NT2/D1 (cell line): ENCODE data around the gene KRTAP10-7.
"Not testable (repeated sequence)": the region's sequence is repeated elsewhere in the genome, so short reads cannot be mapped to it uniquely, and the experiment has no call there.

Experiments
- DNase-seq: peaks from one replicate; pipeline ENCODE4 v3.0.0-alpha.2; 2011; ENCODE audit warnings: low read depth, low spot score
- H3K27me3 ChIP-seq: 2 replicates; pipeline ENCODE4 v1.6.0; 2011; ENCODE audit warnings: mild to moderate bottlenecking; ENCODE audit not compliant: insufficient read length, insufficient read depth
- H3K36me3 ChIP-seq: 2 replicates; pipeline ENCODE4 v1.6.1; 2011; ENCODE audit warnings: mild to moderate bottlenecking, low read length, mixed read lengths; ENCODE audit not compliant: insufficient read depth, insufficient read length
- H3K4me1 ChIP-seq: 2 replicates; pipeline ENCODE4 v1.5.1; 2011; ENCODE audit not compliant: insufficient read depth, insufficient read length
- H3K4me3 ChIP-seq: 2 replicates; pipeline ENCODE4 v1.5.1; 2011; ENCODE audit warnings: low read depth; ENCODE audit not compliant: insufficient read length
- H3K9ac ChIP-seq: 2 replicates; pipeline ENCODE4 v1.6.0; 2011; ENCODE audit warnings: low read depth; ENCODE audit not compliant: insufficient read length
- H3K9me3 ChIP-seq: 2 replicates; pipeline ENCODE4 v1.5.1; 2011; ENCODE audit warnings: mild to moderate bottlenecking, low read length; ENCODE audit not compliant: insufficient read depth
- SUZ12 ChIP-seq: IDR thresholded peaks from 2 replicates; pipeline ENCODE4 v1.6.1; 2011; ENCODE audit not compliant: insufficient read length, insufficient read depth; ENCODE audit errors: extremely low read depth
- YY1 ChIP-seq: IDR thresholded peaks from 2 replicates; pipeline ENCODE4 v1.6.1; 2011; ENCODE audit not compliant: insufficient read length, insufficient read depth
- ZNF274 ChIP-seq: IDR thresholded peaks from 2 replicates; pipeline ENCODE4 v1.6.1; 2011; ENCODE audit warnings: mild to moderate bottlenecking, low read depth, low read length

KRTAP10-7 gene

GRCh38 chr21:44643741-44644310 lies 43.4 kb downstream of the KRTAP10-7 start:
- DNase-seq = no peak
- no peak overlapping the region for H3K9ac ChIP-seq
- H3K27me3 ChIP-seq = no peaks in the 10 kb centered on the region
- H3K9me3 ChIP-seq = peaks cover 27% of the 10 kb centered on the region
- H3K36me3 ChIP-seq = no peaks in the 10 kb centered on the region
- no peak overlapping the region for H3K4me3 ChIP-seq
- no peak for TF ChIP-seq YY1
- TF ChIP-seq SUZ12 = no peak
- H3K4me1 ChIP-seq = peaks cover 6% of the 10 kb centered on the region

DNA sequence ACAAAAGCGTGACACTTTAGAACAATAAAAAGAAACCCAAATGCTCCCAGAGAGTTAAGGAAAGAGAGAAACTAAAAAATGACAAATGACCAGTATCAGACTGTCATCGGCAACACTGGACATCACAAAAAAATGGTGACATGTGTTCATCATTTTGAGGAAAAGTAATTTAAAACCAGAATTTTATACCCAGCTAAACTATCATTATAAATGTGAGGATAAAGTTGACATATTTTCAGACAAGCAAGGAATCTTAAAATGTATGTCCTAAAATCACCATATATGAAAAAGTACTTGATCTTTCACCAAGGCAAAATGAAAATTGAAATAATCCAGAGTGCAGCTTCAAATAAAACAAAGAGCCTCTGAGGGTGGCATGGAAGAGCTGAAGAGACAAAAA lies 44.5 kb downstream of the KRTAP10-7 start:
- no peaks in the 10 kb centered on the region for H3K27me3 ChIP-seq
- no peak overlapping the region for H3K4me3 ChIP-seq
- peaks cover 27% of the 10 kb centered on the region for H3K9me3 ChIP-seq
- no peaks in the 10 kb centered on the region for H3K36me3 ChIP-seq
- no peak for TF ChIP-seq ZNF274
- TF ChIP-seq YY1 = no peak
- TF ChIP-seq SUZ12 = no peak
- no peak overlapping the region for H3K9ac ChIP-seq
- DNase-seq = no peak
- H3K4me1 ChIP-seq = peaks cover 10% of the 10 kb centered on the region

DNA sequence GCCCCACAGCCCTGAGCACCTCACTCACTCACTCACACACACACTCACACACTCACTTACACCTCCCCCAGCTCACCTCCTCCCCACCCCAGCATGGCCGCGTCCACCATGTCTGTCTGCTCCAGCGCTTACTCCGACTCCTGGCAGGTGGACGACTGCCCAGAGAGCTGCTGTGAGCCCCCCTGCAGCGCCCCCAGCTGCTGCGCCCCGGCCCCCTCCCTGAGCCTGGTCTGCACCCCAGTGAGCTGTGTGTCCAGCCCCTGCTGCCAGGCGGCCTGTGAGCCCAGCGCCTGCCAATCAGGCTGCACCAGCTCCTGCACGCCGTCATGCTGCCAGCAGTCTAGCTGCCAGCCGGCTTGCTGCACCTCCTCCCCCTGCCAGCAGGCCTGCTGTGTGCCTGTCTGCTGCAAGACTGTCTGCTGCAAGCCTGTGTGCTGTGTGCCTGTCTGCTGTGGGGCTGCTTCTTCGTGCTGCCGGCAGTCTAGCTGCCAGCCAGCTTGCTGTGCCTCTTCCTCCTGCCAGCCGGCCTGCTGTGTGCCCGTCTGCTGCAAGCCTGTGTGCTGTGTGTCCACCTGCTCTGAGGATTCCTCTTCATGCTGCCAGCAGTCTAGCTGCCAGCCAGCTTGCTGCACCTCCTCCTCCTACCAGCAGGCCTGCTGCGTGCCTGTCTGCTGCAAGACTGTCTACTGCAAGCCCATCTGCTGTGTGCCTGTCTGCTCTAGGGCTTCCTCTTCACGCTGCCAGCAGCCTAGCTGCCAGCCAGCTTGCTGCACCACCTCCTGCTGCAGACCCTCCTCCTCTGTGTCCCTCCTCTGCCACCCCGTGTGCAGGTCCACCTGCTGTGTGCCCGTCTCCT lies 46.2 kb downstream of the KRTAP10-7 start, which contains the start of gene KRTAP10-11:
KRTAP10-11 (plus strand) TSS at position 49 of the 856 bp plus-strand sequence; CDS start at position 94, 45 bp downstream.
- not testable (repeated sequence) for DNase-seq, H3K27me3 ChIP-seq, H3K36me3 ChIP-seq, H3K4me3 ChIP-seq, H3K9ac ChIP-seq
- Histone ChIP-seq H3K9me3 (peaks cover 17% of the 10 kb centered on the region), H3K4me1 (peaks cover 10% of the 10 kb centered on the region)

GRCh38 chr21:44647222-44647552 lies 46.8 kb downstream of the KRTAP10-7 start:
- no peak for DNase-seq
- H3K36me3 ChIP-seq = no peaks in the 10 kb centered on the region

DNA sequence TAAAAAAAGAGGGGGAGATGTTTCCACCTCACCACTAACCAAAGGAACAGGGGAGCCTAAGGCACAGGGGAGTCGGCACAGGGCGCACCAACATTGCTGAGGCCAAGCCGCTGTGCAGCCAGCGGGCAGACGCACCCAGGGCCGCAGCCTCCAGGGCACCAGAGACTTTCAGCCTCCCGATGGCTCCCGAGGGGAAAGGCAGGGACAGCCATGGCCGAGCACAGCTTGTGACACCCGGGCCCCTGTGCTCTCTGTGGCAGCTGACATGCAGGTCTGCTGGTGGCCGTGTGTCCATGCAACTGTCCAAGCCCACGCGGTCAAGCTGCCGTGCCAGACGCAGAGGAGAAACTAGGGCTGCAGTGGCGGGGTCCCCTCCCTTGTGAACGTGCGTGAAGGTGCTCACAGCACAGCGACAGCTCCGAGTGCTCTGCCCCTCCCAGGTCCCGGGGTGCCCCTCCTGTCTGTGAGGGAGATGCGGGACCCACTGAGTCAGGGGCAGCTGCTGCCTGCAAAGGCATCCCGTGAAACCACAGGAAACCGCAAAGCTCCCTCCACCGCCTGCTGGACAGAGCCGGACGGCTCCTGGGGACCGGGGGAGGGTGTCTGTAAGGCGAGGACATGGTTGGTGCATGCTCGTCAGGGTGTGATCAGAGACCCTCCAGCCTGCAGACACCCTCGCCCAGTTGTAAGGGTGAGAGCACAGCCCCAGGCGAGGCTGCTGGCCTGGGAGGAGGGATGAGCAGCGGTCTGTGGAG lies 48.3 kb downstream of the KRTAP10-7 start:
- TF ChIP-seq YY1 (no peak), SUZ12 (no peak)
- DNase-seq = no peak
- Histone ChIP-seq H3K9me3 (peaks cover 16% of the 10 kb centered on the region), H3K36me3 (no peaks in the 10 kb centered on the region), H3K9ac (peak overlapping the region; percentile 6), H3K4me3 (no peak overlapping the region), H3K27me3 (no peaks in the 10 kb centered on the region), H3K4me1 (peaks cover 10% of the 10 kb centered on the region)

More at GRCh38 chr21:44647222-44647552, 46.8 kb downstream of the KRTAP10-7 start:
- Histone ChIP-seq H3K9me3 (peaks cover 17% of the 10 kb centered on the region), H3K9ac (no peak overlapping the region), H3K27me3 (no peaks in the 10 kb centered on the region), H3K4me3 (no peak overlapping the region), H3K4me1 (peaks cover 10% of the 10 kb centered on the region)
- TF ChIP-seq ZNF274 (no peak), YY1 (no peak), SUZ12 (no peak)

DNA sequence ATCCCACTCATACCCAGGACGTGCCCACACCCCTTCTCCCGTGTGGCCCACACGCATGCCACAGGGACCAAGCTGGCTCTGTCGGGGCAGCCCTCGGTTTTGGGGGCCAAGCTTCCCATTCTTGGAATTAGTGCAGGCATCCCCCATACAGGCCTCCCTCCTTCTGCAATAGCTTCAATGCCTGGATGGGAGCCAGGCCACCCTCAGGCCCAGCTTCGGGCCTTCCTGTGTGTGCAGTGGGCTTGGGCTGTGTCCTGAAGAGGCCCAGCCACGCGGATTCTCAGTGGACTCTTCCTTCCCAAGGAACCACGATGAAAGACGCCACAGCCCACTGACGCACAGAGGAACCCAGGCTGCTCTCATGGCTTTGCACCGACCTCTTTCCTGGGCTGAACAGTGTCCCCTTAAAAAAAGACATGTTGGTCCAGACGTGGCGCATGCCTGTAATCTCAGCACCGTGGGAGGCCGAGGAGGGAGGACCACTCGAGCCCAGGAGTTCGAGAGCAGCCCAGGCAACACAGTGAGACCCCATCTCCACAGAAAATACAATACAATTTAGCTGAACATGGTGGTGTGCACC lies 49.2 kb downstream of the KRTAP10-7 start:
- Histone ChIP-seq H3K36me3 (no peaks in the 10 kb centered on the region), H3K9me3 (peaks cover 7% of the 10 kb centered on the region), H3K9ac (no peak overlapping the region), H3K4me3 (no peak overlapping the region), H3K27me3 (no peaks in the 10 kb centered on the region), H3K4me1 (peaks cover 10% of the 10 kb centered on the region)
- TF ChIP-seq YY1 = no peak
- TF ChIP-seq SUZ12 = no peak
- TF ChIP-seq ZNF274 = no peak
- DNase-seq = no peak

DNA sequence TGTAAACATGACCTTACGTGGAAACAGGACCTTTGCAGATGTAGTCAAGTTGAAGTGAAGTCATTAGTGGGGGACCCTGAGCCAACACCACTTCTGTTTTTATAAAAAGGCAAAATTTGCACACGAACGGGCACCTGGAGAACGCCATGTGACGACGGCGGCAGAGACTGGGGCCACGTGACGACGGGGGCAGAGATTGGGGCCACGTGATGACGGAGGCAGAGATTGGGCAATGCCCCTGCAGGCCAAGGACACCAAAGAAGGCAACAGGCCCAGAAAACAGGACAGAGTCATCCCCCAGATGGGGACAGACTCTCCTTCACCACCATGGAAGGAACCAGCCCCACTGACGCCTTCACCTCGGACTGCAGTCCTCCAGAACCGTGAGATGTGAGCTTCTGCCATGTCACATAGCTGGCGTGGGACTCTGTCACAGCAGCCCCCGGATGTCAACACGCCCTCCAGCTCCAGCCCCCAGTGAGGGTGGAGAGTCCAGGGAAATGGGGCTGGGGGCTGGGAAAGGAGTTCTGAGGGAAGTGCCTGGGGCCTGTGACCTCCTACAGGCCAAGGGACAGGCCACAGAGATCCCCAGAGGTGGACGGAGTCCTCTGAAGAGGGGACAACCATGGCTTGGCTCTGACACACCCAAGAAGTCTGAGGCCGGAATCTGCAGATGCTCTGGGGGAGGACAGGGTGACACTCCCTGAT lies 50.0 kb downstream of the KRTAP10-7 start:
- no peaks in the 10 kb centered on the region for H3K36me3 ChIP-seq
- TF ChIP-seq ZNF274 = no peak
- TF ChIP-seq YY1 = no peak
- no peak for TF ChIP-seq SUZ12
- H3K4me1 ChIP-seq = peaks cover 10% of the 10 kb centered on the region
- DNase-seq = no peak
- H3K9me3 ChIP-seq = no peaks in the 10 kb centered on the region
- no peak overlapping the region for H3K9ac ChIP-seq
- H3K4me3 ChIP-seq = no peak overlapping the region
- H3K27me3 ChIP-seq = no peaks in the 10 kb centered on the region
